AG08395 (cell line): Measurements from ENCODE around the gene LMF2.
A peak's percentile ranks its signal among the peaks of the same experiment; 100 is the strongest.
"Not testable (repeated sequence)": the region's sequence is repeated elsewhere in the genome, so short reads cannot be mapped to it uniquely, and the experiment has no call there.

Experiments
- DNase-seq: peaks from one replicate; pipeline ENCODE4 v3.0.0; 2012; ENCODE audit warnings: mixed read lengths, low spot score

Gene LMF2

DNA sequence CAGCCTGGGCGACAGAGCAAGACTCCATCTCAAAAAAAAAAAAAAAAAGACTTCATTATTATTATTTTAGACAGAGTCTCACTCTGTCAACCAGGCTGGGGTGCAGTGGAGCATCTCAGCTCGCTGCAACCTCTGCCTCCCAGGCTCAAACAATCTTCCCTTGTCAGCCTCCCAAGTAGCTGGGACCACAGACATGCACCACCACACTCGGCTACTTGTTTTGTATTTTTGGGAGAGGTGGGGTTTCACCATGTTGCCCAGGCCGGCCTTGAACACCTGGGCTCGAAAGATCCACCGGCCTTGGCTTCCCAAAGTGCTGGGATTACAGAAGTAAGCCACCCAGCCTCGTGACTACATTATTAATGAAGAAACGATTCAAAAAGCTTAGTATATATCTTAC is 27.6 kb upstream of the LMF2 start:
- no peak for DNase-seq

DNA sequence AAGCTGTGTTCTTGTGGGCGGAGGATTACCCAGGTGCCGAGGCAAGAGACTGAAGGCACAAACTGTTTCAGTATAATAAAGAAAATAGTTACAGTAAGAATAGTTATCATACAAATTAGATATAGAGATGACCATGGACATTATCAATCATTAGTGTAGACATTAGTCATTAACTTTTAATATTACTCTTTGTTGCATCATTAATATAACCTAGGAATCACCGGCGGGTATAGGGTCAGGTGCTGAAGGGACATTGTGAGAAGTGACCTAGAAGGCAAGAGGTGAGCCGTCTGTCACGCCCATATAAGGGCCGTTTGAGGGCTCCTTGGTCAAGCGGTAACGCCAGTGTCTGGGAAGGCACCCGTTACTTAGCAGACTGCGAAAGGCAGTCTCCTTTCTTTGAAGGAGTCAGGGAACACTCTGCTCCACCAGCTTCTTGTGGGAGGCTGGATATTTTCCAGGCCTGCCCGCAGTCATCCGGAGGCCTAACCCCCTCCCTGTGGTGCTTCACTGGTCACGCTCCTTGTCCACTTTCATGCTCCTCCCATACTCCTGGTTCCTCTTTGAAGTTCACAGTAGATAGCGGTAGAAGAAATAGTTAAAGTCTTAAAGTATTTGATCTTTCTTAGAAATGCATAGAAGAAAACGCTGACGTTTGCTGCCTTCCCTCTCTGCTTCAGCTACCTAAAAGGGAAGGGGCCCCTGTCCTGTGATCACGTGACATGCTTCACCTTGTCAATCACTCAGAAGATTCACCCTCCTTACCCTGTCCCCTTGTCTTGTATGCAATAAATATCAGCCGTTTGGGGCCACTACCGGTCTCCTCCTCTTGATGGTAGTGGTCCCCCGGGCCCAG is 26.6 kb upstream of the LMF2 start:
- DNase-seq, result not testable (repeated sequence)

DNA sequence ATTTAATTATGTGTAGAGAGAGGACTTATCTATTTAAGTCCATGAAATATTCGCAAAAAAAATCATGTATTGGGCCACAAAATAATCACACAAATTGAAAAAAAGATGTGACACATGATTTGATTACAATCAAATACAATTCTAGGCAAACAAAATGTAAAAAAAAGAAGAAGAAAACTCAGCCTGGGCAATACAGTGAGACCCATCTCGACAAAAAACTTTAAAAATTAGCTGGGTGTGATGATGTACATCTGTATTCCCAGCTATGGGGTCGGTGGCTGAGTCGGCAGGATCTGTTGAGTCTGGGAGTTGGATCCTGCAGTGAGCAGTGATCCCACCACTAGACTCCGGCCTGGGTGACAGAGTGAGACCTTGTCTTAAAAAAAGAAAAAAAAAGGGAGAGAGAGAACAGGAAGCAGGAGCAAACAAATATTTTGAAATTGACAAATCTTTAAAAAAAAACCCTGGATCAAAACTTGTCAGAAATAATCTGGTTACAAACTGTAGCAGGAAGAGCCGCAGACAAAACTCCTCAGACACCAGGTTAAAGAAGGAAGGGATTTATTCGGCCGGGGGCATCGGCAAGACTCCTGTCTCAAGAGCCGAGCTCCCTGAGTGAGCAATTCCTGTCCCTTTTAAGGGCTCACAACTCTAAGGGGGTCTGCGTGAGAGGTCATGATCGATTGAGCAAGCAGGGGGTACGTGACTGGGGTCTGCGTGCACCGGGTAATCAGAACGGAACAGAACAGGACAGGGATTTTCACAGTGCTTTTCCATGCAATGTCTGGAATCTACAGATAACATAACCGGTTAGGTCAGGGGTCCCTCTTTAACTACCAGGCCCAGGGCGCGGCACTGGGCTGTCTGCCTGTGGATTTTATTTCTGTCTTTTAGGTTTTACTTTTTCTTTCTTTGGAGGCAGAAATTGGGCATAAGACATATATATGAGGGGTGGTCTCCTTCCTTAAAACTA is 25.6 kb upstream of the LMF2 start:
- no peak for DNase-seq

DNA sequence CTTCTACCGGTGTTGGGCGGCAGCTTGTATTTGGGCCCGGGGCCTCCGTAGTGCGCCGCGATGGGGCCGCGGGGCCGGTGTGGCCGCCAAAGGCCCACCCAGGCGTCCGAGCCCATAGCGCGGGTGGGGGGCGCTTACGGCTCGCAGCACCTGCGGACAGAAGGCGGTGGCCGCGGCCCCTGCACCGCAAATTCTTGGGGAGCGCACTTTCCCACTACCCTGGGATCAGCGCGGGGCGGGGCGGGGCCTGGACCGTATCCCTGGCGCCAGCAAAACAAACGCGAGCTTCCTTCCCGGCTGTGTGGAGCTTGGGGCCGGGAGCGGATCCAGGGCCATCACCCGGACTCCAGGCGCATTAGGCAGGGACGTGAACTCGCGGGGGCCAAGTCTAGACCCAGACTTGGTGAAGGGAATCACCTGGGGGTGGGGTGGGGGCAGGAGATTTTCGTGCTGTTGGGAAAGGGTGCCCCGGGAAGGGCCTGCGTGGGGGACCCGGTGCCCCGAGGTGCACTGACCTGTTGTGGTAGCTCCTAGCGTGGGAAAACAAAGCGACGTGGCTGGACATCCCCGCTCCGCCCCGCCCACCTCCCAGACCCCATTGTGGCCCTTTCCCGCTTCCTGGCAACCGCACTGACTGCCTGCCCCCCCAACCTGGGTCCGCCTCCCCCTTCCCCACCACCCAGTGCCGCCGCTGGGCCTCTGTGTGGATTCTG is 24.6 kb upstream of the LMF2 start:
- peak; percentile 81 for DNase-seq

DNA sequence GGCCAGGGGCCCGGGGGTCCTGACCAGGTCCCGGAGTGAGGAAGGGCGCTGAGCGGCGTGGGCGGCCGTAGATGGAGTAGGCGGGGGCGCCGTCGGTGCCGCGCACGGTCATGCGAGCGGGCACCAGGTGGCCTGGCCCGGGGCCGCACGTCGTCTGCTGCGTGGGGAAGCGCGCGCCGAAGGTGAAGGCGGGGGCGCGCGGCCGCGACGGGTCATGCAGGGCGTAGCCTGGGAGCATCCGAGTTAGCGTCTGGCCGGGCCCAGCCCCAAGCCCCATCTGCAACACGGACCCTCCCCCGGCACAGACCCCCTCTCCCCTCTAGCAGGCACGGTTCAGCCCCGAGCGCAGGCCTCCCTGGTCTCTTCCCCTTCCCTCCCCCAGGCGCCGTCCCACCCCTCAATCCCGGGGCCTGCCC is 24.1 kb upstream of the LMF2 start:
- no peak for DNase-seq

DNA sequence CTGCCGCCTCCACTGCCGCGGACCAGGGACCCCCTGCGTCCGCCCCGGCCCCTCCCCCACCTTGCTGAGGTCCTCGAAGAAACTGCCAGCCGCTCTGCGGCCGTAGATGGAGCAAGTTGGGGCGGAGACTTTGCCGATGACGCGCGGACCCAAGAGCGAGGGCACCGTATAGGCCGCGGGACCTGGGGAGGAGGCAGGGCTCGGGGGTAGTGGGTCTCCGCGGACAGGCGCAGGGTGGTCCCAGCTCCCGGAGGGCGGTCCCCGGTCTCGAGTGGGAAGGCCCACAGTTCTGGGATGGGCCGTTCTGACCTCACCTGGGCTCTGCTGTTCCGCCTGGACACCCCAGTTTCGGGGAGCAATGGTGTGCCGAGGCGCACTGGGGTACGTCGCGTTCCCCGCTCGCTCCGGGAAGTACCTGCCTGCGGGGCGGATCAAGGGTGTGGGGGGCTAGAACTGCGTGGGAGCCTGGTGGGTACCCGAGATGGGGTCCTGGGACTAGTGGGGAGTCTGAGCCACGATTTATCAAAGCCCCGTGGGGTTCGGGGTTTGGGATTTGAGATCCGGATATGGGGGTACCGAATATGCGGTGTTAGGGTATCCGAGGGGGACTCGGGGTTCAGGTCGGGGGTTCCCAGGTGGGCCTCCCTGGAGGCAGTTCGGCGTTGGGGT is 23.5 kb upstream of the LMF2 start:
- peak; percentile 55 for DNase-seq

DNA sequence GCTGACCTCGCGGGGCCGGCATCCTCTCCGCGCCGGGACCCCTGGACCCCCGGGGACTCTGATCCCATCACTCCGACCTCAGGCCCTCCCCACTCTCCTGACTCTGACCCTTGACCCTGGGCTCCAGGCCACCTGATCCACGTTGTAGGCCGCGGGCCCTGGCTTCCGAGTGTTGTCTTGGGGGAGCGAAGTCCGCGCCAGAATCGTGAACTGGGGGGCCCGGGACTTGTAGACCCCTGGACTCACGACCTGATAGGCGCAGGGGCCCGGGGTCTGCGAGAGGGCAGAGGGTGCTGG is 23.0 kb upstream of the LMF2 start:
- DNase-seq, result no peak

DNA sequence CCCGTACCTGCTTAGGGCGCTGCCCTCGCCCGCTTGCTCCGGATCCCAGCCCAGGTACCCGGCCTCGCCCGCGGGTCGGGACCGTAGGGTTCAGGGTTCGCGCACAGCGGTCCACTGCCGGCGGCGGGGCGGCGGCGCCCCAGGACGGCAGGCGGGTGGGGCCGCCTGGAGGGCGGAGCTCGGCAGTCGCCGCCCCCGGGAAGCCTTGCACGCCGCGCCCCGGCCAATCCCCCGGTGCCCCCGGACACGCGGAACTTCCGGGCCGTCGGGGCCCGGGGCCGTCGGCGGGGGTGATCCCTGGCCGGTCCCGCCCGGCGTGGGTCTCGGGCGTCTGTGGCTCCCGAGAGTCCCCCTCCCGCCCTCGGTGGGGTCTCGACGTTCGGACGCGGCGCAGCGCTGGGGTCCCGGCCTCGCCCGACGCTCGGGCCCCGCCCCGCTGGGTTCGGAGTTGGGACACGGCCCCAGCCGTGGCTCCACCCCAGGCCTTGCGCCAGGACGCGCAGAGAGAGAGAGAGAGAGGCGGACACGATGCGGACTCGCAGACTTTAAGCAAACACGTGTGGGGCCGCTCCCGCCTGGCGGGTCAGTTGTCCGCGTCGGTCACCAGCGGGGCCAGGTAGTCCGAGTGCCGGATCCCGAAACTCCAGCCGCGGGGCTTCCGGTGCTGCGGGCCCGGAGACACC is 22.5 kb upstream of the LMF2 start, which contains the start of gene TYMP:
TYMP (minus strand) TSS at position 116 of the 683 bp plus-strand sequence. CDS start 303 bp downstream, outside the sequence.
- peak; percentile 67 for DNase-seq

DNA sequence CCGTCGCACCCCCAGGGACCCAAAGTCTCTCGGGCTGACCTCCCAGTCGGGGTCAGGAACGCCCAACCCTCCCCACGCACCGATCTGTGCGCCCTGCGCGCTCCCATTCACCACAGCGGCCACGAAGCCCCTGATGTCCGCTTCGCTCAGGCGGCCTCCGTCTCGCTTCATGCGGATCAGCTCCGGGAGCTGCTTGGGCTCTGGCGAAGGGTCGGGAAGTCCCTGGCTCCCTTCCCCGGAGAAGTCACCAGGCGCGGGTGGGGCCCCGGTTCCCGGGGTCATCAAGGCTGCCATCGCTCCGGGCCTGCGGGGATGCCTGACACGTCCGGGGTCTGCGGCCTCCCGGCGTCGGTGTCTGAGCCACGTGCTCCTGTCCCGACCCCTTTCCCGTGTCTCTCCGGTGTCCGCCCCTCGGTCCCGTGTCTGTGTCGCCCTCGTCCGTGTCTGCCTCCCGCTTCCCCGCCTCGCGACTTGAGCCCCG is 22.0 kb upstream of the LMF2 start:
- DNase-seq, result no peak

DNA sequence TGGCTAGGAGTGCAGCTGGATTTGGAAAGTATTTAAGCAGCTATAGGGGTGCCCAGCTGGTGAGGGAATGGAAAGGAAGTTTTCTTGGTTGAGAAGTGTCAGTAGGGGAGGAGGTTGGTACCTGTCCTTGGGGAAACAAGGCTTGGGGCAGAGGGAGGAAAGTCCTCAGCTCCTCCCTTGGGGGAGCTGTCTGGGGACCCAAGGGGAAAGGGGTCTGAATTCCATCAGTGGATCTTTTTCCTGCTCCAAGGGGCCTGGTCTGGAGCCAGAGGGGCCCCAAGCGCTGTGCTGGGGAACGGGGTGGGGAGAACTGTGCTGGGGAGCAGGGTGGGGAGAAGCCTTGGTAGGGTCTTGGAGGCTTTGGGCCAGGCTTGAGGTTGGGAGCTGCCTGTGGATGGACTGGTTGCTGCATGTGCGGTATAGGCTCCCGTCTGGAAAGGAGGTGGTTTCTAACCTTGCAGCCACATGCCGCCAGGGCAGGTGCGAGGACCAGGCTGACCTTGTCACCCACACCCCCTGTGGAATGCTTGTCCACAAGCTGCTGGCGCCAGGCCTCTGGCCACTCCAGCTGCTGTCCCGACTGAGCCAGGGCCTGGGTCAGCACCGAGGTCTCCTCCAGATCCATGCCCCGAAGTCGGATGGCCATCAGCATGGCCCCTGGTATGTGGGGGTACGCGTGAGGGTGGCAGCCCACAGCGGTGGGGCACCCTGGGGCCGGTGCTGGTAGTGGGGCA is 21.3 kb upstream of the LMF2 start:
- no peak for DNase-seq

DNA sequence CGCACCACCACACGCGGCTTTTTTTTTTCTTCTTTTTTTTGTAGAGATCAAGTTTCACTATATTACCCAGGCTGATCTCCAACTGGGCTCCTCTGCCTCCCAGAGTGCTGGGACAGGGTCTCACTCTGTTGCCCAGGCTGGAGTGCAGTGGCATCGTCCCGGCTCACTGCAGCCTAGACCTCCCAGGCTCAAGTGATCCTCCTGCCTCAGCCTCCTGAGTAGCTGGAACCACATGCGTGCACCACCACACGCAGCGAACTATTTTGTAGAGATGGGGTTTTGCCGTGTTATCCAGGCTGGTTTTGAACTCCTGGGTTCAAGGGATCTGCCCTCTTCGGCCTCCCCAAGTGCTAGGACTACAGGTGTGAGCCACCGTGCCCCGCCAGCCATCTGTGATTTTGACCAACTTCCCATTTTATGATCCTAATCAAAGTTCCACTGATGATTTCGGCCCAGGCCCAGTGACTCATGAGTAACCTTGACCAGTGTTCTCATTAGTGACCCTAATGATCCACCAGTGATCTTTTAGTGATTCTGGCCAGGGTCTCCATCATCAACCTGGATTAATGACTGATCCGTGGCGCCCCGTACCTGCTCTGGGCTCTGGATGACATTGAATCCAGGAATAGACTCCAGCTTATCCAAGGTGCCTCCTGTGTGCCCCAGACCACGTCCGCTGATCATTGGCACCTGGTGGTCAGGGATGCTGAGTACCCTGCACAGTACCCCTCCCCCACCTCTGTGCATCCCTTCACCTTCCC is 20.6 kb upstream of the LMF2 start:
- no peak for DNase-seq

DNA sequence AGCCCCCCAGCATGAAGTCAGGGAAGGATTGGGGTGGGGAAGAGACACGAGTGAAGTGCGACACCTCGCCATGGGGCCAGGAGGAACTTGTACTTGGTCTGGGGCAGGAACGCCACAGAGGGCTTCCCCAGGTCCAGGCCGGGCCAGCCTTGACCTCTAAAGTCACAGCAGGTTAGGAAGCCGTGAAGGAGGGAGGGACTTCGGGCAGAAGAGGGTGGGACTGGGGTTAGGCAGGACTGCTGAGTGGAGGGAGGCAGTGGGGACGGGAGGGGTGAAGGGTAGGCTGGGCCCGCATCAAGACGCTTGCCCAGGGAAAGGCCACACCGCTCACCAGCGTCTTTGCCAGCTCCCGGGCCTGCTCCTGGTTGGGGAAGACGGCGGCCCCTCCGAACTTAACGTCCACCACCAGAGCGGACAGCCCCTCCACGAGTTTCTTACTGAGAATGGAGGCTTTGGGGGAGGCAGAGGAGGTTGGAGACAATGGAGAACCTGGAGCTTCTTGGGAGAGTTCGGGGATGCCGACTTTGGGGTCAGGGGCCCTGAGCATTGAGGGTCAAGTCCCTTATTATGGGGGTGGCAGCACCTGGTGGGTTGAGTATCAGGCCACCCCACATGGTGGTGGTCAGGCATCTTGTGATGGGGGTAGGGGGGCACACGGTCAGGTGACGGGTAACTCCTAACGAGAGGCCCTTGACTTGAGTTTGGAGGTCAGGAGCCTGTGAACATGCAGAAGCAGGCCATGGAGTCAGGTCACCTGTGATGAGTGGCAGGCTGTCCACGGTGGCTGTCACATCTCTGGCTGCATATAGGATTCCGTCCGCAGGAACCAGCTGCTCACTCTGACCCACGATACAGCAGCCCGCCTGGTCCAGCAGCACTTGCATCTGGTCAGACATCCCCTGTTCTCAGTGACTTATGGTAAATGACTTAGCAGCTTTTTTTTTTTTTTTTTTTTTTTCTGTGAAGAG is 19.6 kb upstream of the LMF2 start:
- DNase-seq, result no peak

DNA sequence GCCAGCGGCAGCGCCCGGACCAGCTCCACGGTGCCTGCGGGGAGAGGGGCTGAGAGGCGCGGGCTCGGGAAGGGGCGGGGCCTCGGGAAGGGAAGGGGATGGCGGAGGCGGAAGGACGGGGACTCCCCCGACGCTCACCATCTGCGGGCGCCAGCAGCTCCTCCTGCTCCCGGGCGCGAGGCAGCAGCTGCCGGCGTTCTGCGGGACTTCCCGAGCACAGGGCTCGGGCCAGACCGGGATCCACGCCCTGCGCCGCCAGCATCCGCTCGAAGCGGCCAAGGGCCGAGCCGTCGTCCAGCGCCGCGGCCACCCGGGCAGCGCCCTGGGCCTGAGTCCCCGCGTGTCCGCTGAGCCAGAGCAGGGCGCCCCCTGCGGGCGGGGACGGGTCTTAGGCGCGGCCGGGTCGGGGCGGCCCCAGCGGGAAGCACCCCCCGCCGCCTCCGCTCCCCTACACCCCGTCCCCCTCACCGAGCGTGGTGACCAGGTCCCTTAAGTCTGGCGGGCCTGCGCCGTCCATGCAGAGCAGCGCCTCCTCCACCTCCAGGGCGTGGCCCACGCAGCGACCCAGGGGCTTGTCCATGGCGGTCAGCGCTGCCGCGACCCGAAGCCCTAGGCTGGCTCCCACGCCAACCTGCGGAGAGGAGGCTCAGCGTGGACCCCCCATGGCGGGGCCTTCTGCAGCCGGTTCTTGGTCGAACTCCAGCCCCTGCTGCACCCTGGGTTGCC is 18.8 kb upstream of the LMF2 start:
- peak; percentile 59 for DNase-seq

DNA sequence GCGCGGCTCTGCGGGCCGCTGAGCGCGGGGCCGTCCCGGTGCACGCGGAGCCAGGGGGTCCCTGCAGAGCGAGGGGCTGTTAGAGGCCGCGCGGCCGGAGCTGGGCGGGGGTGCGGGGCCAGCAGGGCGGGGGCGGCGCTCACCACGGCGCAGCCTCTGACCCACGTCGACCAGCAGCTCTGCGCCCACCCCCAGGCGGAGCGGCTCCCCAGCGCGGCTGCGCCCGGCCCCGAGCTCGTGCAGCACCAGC is 18.3 kb upstream of the LMF2 start:
- DNase-seq, result no peak

DNA sequence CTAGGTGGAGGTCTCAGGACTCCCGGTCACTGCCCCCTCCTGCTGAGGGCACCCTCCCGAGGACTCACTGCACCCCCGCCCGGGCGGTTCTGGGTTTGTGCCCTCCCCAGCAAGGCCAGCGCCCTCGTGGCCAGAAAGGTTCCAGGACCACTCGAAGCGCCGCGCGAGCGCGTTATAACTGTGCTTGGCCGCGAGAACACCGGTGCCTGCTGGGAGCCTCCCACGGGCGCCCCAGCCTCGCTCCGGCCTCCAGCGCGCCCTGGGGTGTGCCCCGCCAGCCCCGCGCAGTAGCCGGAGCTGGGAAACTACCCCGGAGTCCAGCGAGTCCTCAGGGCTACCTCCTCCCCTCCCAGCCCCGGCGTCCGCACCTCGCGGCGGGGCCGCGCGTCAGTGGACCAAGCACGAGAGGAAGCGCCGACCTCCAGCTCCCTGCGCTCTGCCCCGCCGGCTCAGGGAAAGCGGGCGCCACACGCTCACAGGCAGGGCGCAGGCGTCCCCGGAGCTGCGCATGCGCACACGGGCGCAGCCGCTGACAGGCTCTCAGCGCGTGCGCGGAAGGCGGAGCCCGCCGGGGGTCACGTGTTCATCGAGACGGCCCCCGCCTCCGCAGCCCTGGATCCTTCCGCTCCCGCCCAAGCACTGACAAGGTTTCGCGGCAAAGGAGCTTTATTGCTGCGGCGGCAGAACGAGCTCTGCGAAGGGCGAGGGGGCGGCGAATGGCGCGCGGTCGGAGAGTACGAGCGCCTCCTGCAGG is 17.8 kb upstream of the LMF2 start, which contains the start of gene SCO2:
SCO2 (minus strand) TSS at position 495 of the 754 bp plus-strand sequence. CDS start 1,187 bp downstream, outside the sequence.
- peak; percentile 100 for DNase-seq

DNA sequence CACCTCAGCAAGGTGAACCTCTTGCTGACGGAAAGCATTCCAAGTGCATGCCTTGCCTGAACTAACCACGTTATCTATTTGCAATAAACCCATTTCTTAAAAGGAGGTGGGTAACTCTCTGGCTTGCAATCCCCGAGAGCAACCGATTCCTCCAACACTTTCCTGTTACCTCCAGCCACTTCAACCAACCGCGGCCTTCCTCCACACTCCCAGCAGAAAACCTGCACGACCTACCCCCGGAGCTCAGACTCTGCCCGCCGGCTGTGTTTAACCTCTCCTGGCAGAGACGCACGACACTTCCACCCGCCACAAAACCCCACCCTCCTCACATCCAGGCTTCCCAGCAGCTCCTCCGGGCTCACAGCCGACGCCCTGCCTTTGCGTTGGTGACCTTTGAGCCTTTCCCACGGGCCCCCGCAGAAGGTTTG is 17.2 kb upstream of the LMF2 start:
- no peak for DNase-seq
